ENCODE data around the gene BOLA3.
A peak's percentile ranks its signal among the peaks of the same experiment; 100 is the strongest.
"Not testable (repeated sequence)": the region's sequence is repeated elsewhere in the genome, so short reads cannot be mapped to it uniquely, and the experiment has no call there.

The BOLA3 gene

GRCh38 chr2:74188696-74189095 lies 41.0 kb upstream of the BOLA3 start:
- Histone ChIP-seq H3K79me1 (replicated peaks; ENCODE audit: low read length, poor library complexity, severe bottlenecking) (no peaks in the 10 kb centered on the region), H2BK5ac (ENCODE audit: low read depth, low read length, poor library complexity, severe bottlenecking) (no peak overlapping the region), H3K18ac (ENCODE audit: low read depth in 1 of 2, low read length in 2 of 2) (no peak overlapping the region), H3K27ac (ENCODE audit: low read length, poor library complexity, severe bottlenecking) (no peak overlapping the region), H3K27me3 (ENCODE audit: control insufficient read depth in 1 of 2, insufficient read depth in 1 of 2, low read length in 2 of 2) (peaks cover 6 to 10% of the 10 kb centered on the region in 2 experiments), H3K4me3 (ENCODE audit: insufficient read depth in 1 of 2, low read depth in 1 of 2, low read length in 2 of 2) (no peak overlapping the region), H4K8ac (ENCODE audit: low read length) (no peak overlapping the region), H2BK120ac (ENCODE audit: low read depth, low read length) (no peak overlapping the region), H3K36me3 (ENCODE audit: control insufficient read depth in 1 of 2, insufficient read depth in 2 of 2, low read depth in 1 of 2, low read length in 2 of 2) (no peaks in the 10 kb centered on the region), H2AK5ac (ENCODE audit: low read length, severe bottlenecking) (no peak overlapping the region), H3K4me1 (ENCODE audit: control insufficient read depth, insufficient read depth, low read depth, low read length) (peaks cover 6% of the 10 kb centered on the region), H3K14ac (ENCODE audit: low read length in 2 of 2) (no peak overlapping the region), H4K91ac (ENCODE audit: low read length) (no peak overlapping the region), H3K9me3 (ENCODE audit: control insufficient read depth, low read length) (no peaks in the 10 kb centered on the region), H3K23ac (ENCODE audit: low read length in 2 of 2) (no peak overlapping the region), H3K4ac (ENCODE audit: low read depth in 1 of 2, low read length in 2 of 2) (no peak overlapping the region), H3K4me2 (ENCODE audit: low read length, poor library complexity, severe bottlenecking) (no peak overlapping the region), H2BK15ac (ENCODE audit: low read depth, poor library complexity, severe bottlenecking) (no peak overlapping the region), H3K9ac (ENCODE audit: low read length) (no peak overlapping the region), H2BK12ac (ENCODE audit: low read length in 2 of 2) (no peak overlapping the region), H2AFZ (ENCODE audit: low read depth, low read length) (no peak overlapping the region)
- no peak for DNase-seq
- 100% methylated on average over 2 of the region's 3 CpGs for WGBS

GRCh38 chr2:74188018-74188601 lies 40.4 kb upstream of the BOLA3 start:
- Histone ChIP-seq H2AFZ (ENCODE audit: low read depth, low read length) (peak overlapping the region; percentile 66), H3K4ac (ENCODE audit: low read depth in 1 of 2, low read length in 2 of 2) (peak overlapping the region in 1 of 2 experiments; percentile 24), H3K9ac (ENCODE audit: low read length) (no peak overlapping the region), H3K4me1 (ENCODE audit: control insufficient read depth, insufficient read depth, low read depth, low read length) (peaks cover 6% of the 10 kb centered on the region), H4K91ac (ENCODE audit: low read length) (peak overlapping the region; percentile 80), H3K14ac (ENCODE audit: low read length in 2 of 2) (peak overlapping the region in 1 of 2 experiments; percentile 44), H3K79me1 (replicated peaks; ENCODE audit: low read length, poor library complexity, severe bottlenecking) (no peaks in the 10 kb centered on the region), H3K27me3 (ENCODE audit: control insufficient read depth in 1 of 2, insufficient read depth in 1 of 2, low read length in 2 of 2) (peaks cover 6 to 10% of the 10 kb centered on the region in 2 experiments), H4K8ac (ENCODE audit: low read length) (peak overlapping the region; percentile 57), H2BK15ac (ENCODE audit: low read depth, poor library complexity, severe bottlenecking) (no peak overlapping the region), H3K4me2 (ENCODE audit: low read length, poor library complexity, severe bottlenecking) (no peak overlapping the region), H2BK5ac (ENCODE audit: low read depth, low read length, poor library complexity, severe bottlenecking) (no peak overlapping the region), H2AK5ac (ENCODE audit: low read length, severe bottlenecking) (no peak overlapping the region), H3K36me3 (ENCODE audit: control insufficient read depth in 1 of 2, insufficient read depth in 2 of 2, low read depth in 1 of 2, low read length in 2 of 2) (no peaks in the 10 kb centered on the region), H3K9me3 (ENCODE audit: control insufficient read depth, low read length) (no peaks in the 10 kb centered on the region), H3K23ac (ENCODE audit: low read length in 2 of 2) (no peak overlapping the region), H3K27ac (ENCODE audit: low read length, poor library complexity, severe bottlenecking) (no peak overlapping the region), H3K18ac (ENCODE audit: low read depth in 1 of 2, low read length in 2 of 2) (peak overlapping the region in 1 of 2 experiments; percentile 6), H2BK120ac (ENCODE audit: low read depth, low read length) (no peak overlapping the region), H2BK12ac (ENCODE audit: low read length in 2 of 2) (no peak overlapping the region), H3K4me3 (ENCODE audit: insufficient read depth in 1 of 2, low read depth in 1 of 2, low read length in 2 of 2) (no peak overlapping the region)
- DNase-seq: peak; percentile 41
- 68% methylated on average over 6 of the region's 6 CpGs for WGBS

GRCh38 chr2:74186706-74187105 lies 39.0 kb upstream of the BOLA3 start:
- H3K14ac ChIP-seq (ENCODE audit: low read length in 2 of 2); H3K4me1 ChIP-seq (ENCODE audit: control insufficient read depth, insufficient read depth, low read depth, low read length); H2BK15ac ChIP-seq (ENCODE audit: low read depth, poor library complexity, severe bottlenecking); H2AK5ac ChIP-seq (ENCODE audit: low read length, severe bottlenecking); H2AFZ ChIP-seq (ENCODE audit: low read depth, low read length); H3K79me1 ChIP-seq (replicated peaks; ENCODE audit: low read length, poor library complexity, severe bottlenecking); DNase-seq; H2BK120ac ChIP-seq (ENCODE audit: low read depth, low read length); H2BK12ac ChIP-seq (ENCODE audit: low read length in 2 of 2); H3K18ac ChIP-seq (ENCODE audit: low read depth in 1 of 2, low read length in 2 of 2); H4K91ac ChIP-seq (ENCODE audit: low read length); H3K9ac ChIP-seq (ENCODE audit: low read length); H3K27me3 ChIP-seq (ENCODE audit: control insufficient read depth in 1 of 2, insufficient read depth in 1 of 2, low read length in 2 of 2); H3K4ac ChIP-seq (ENCODE audit: low read depth in 1 of 2, low read length in 2 of 2); H4K8ac ChIP-seq (ENCODE audit: low read length); H3K27ac ChIP-seq (ENCODE audit: low read length, poor library complexity, severe bottlenecking); H3K36me3 ChIP-seq (ENCODE audit: control insufficient read depth in 1 of 2, insufficient read depth in 2 of 2, low read depth in 1 of 2, low read length in 2 of 2); H2BK5ac ChIP-seq (ENCODE audit: low read depth, low read length, poor library complexity, severe bottlenecking); H3K9me3 ChIP-seq (ENCODE audit: control insufficient read depth, low read length); H3K23ac ChIP-seq (ENCODE audit: low read length in 2 of 2); H3K4me2 ChIP-seq (ENCODE audit: low read length, poor library complexity, severe bottlenecking); H3K4me3 ChIP-seq (ENCODE audit: insufficient read depth in 1 of 2, low read depth in 1 of 2, low read length in 2 of 2): not testable (repeated sequence)
- WGBS: 97% methylated on average over 15 of the region's 15 CpGs

- no peak overlapping the region for H3K14ac ChIP-seq (ENCODE audit: low read length in 2 of 2)
- H2BK12ac ChIP-seq (ENCODE audit: low read length in 2 of 2): no peak overlapping the region
- H4K8ac ChIP-seq (ENCODE audit: low read length): no peak overlapping the region
- no peak overlapping the region for H3K4me3 ChIP-seq (ENCODE audit: insufficient read depth in 1 of 2, low read depth in 1 of 2, low read length in 2 of 2)
- H3K4me1 ChIP-seq (ENCODE audit: control insufficient read depth, insufficient read depth, low read depth, low read length): peaks cover 6% of the 10 kb centered on the region
- H3K9me3 ChIP-seq (ENCODE audit: control insufficient read depth, low read length): no peaks in the 10 kb centered on the region
- no peak overlapping the region for H3K27ac ChIP-seq (ENCODE audit: low read length, poor library complexity, severe bottlenecking)
- H3K4me2 ChIP-seq (ENCODE audit: low read length, poor library complexity, severe bottlenecking): no peak overlapping the region
- no peak overlapping the region for H2AK5ac ChIP-seq (ENCODE audit: low read length, severe bottlenecking)
- no peaks in the 10 kb centered on the region for H3K36me3 ChIP-seq (ENCODE audit: control insufficient read depth in 1 of 2, insufficient read depth in 2 of 2, low read depth in 1 of 2, low read length in 2 of 2)
- no peak overlapping the region for H3K4ac ChIP-seq (ENCODE audit: low read depth in 1 of 2, low read length in 2 of 2)
- H3K18ac ChIP-seq (ENCODE audit: low read depth in 1 of 2, low read length in 2 of 2): no peak overlapping the region
- no peak overlapping the region for H4K91ac ChIP-seq (ENCODE audit: low read length)
- H2BK120ac ChIP-seq (ENCODE audit: low read depth, low read length): no peak overlapping the region
- no peak overlapping the region for H3K23ac ChIP-seq (ENCODE audit: low read length in 2 of 2)
- H2AFZ ChIP-seq (ENCODE audit: low read depth, low read length): no peak overlapping the region
- H3K9ac ChIP-seq (ENCODE audit: low read length): no peak overlapping the region
- no peaks in the 10 kb centered on the region for H3K79me1 ChIP-seq (replicated peaks; ENCODE audit: low read length, poor library complexity, severe bottlenecking)
- DNase-seq: no peak
- 94% methylated on average over 9 of the region's 9 CpGs for WGBS
- H3K27me3 ChIP-seq (ENCODE audit: control insufficient read depth in 1 of 2, insufficient read depth in 1 of 2, low read length in 2 of 2): peaks cover 0 to 1% of the 10 kb centered on the region in 2 experiments
- H2BK5ac ChIP-seq (ENCODE audit: low read depth, low read length, poor library complexity, severe bottlenecking): no peak overlapping the region
- no peak overlapping the region for H2BK15ac ChIP-seq (ENCODE audit: low read depth, poor library complexity, severe bottlenecking)
Measured at GRCh38 chr2:74186038-74186437, 38.3 kb upstream of the BOLA3 start.

All from mesenchymal stem cell (in vitro differentiated cells and primary cell).